HCT116 (cell line): ENCODE measurements around the gene AK5. TPM values are rescaled to one million over a fixed set of nuclear protein-coding genes. Genes with fewer than 3 reads are reported as not detected.

Experiments used
- ATAC-seq: fragments of 200-7000 bp; cut with Tn5 transposase; 2 replicates; pipeline ENCODE4 v1.9.1; 2020; ENCODE audit warnings: mild to moderate bottlenecking, moderate library complexity
- BruUV-seq: library from RNA; stranded (reverse); fragments of 400-500 nt; replicated peaks from 2 replicates; lab custom pipeline; 2021; lab: Mats Ljungman, UMichigan
- CTCF ChIA-PET: fragments of 300-600 bp; sonication (Branson Sonifier 250); formaldehyde crosslinking; loops from one replicate; lab custom pipeline; 2021; ENCODE audit warnings: antibody characterized with exemption; lab: Charles Lee
- POLR2A ChIA-PET: fragments of 300-600, 350-600 bp; sonication (Branson Sonifier 250); formaldehyde crosslinking; loops from one replicate; lab custom pipeline; 2021; ENCODE audit warnings: antibody characterized with exemption; lab: Charles Lee
- RAD21 ChIA-PET, 2 experiments: fragments of 300-600 bp; sonication (Branson Sonifier 250); formaldehyde crosslinking; loops; one replicate each; lab custom pipeline; 2023; ENCODE audit warnings: low total read pairs in 2 of 2; ENCODE audit not compliant: uncharacterized antibody in 2 of 2, unreplicated experiment in 2 of 2, low non-redundant PET in 1 of 2; lab: Charles Lee
- DNase-seq: peaks from one replicate; pipeline ENCODE4 v3.0.0-alpha.2; 2010; ENCODE audit warnings: low read depth, low spot score
- H2AFZ ChIP-seq: fragments of 200-600 bp; shearing (Covaris generic), sonication (generic); 2 replicates; pipeline ENCODE4 v1.6.1; 2017; ENCODE audit warnings: low read depth, mixed run types, mixed read lengths, antibody characterized with exemption, low read length; ENCODE audit not compliant: poor library complexity, severe bottlenecking
- H3K27ac ChIP-seq: 2 replicates; pipeline ENCODE4 v1.5.1; 2012; ENCODE audit warnings: low read depth, low read length
- H3K27me3 ChIP-seq: fragments of 200-600 bp; sonication (generic); 2 replicates; pipeline ENCODE4 v1.6.1; 2016; ENCODE audit warnings: mixed run types, low read length, mixed read lengths; ENCODE audit not compliant: insufficient read depth
- H3K36me3 ChIP-seq, 2 experiments: fragments of 200-500 bp in 1 of 2; fragments of 200-600 bp in 1 of 2; sonication (Bioruptor generic) in 1 of 2; sonication (generic) in 1 of 2; 2 replicates each; pipeline versions ENCODE4 v1.5.1 to v1.6.1; 2014 to 2016; ENCODE audit warnings: low read length in 2 of 2, inconsistent platforms in 1 of 2, mixed read lengths in 1 of 2, mixed run types in 1 of 2; ENCODE audit not compliant: insufficient read depth in 2 of 2, control insufficient read depth in 1 of 2
- H3K4me1 ChIP-seq, 2 experiments: fragments of 200-600 bp in 1 of 2; sonication (generic) in 1 of 2; 2 replicates each; pipeline versions ENCODE4 v1.5.1 to v1.6.1; 2012 to 2017; ENCODE audit warnings: low read length in 2 of 2, inconsistent platforms in 1 of 2, mild to moderate bottlenecking in 1 of 2, mixed read lengths in 1 of 2, mixed run types in 1 of 2, moderate library complexity in 1 of 2; ENCODE audit not compliant: insufficient read depth in 2 of 2, control insufficient read depth in 1 of 2
- H3K4me2 ChIP-seq: fragments of 200-600 bp; sonication (generic); 2 replicates; pipeline ENCODE4 v1.6.1; 2017; ENCODE audit warnings: mixed run types, low read length, mixed read lengths
- H3K4me3 ChIP-seq, 2 experiments: fragments of 200-600 bp in 1 of 2; sonication (generic) in 1 of 2; replicated peaks in 1 of 2; 2 replicates each; pipeline ENCODE4 v1.5.1; 2011 to 2016; ENCODE audit warnings: low read length in 2 of 2, control low read depth in 1 of 2, low read depth in 1 of 2, mild to moderate bottlenecking in 1 of 2, mixed read lengths in 1 of 2, mixed run types in 1 of 2
- H3K79me2 ChIP-seq: fragments of 200-600 bp; sonication (generic); 2 replicates; pipeline ENCODE4 v1.6.1; 2017; ENCODE audit warnings: mild to moderate bottlenecking, mixed run types, low read length, moderate library complexity, mixed read lengths; ENCODE audit not compliant: insufficient read depth
- H3K9ac ChIP-seq: fragments of 200-600 bp; sonication (generic); 2 replicates; pipeline ENCODE4 v1.6.1; 2016; ENCODE audit warnings: low read length, mixed read lengths
- H3K9me2 ChIP-seq: fragments of 200-600 bp; sonication (generic), shearing (Covaris generic); 2 replicates; pipeline ENCODE4 v1.6.1; 2017; ENCODE audit warnings: mixed run types, mild to moderate bottlenecking, moderate library complexity; ENCODE audit not compliant: insufficient read depth
- H3K9me3 ChIP-seq, 2 experiments: fragments of 200-500 bp in 1 of 2; fragments of 200-600 bp in 1 of 2; sonication (Bioruptor generic) in 1 of 2; sonication (generic) in 1 of 2; 2 replicates each; pipeline ENCODE4 v1.6.1; 2014 to 2017; ENCODE audit warnings: low read length in 2 of 2, mixed read lengths in 2 of 2, inconsistent platforms in 1 of 2, low read depth in 1 of 2, mild to moderate bottlenecking in 1 of 2, mixed run types in 1 of 2, moderate library complexity in 1 of 2; ENCODE audit not compliant: control insufficient read depth in 1 of 2, insufficient read depth in 1 of 2
- H4K20me1 ChIP-seq: fragments of 200-600 bp; sonication (generic), shearing (Covaris generic); 2 replicates; pipeline ENCODE4 v1.6.1; 2017; ENCODE audit warnings: mixed run types, mild to moderate bottlenecking, moderate library complexity; ENCODE audit not compliant: insufficient read depth
- ATF3 ChIP-seq: IDR thresholded peaks from 2 replicates; pipeline ENCODE4 v1.6.1; 2012
- CBX3 ChIP-seq: IDR thresholded peaks from 2 replicates; pipeline ENCODE4 v1.6.1; 2012; ENCODE audit warnings: low read depth
- CEBPB ChIP-seq: IDR thresholded peaks from 2 replicates; pipeline ENCODE4 v1.6.1; 2012; ENCODE audit warnings: low read depth
- CTCF ChIP-seq, 3 experiments: fragments of 200-600 bp in 1 of 3; sonication (generic) in 1 of 3; IDR thresholded peaks in 2 of 3; conservative IDR thresholded peaks in 1 of 3; 2 replicates each; pipeline ENCODE4 v1.5.1; 2012 to 2017; ENCODE audit warnings: low read depth in 2 of 3, low read length in 2 of 3, antibody characterized with exemption in 1 of 3, borderline replicate concordance in 1 of 3, control low read depth in 1 of 3, mild to moderate bottlenecking in 1 of 3, mixed read lengths in 1 of 3, mixed run types in 1 of 3, moderate library complexity in 1 of 3; ENCODE audit not compliant: insufficient read depth in 1 of 3
- EGR1 ChIP-seq: IDR thresholded peaks from 2 replicates; pipeline ENCODE4 v1.6.1; 2012; ENCODE audit warnings: low read depth
- EZH2phosphoT487 ChIP-seq: fragments of 200-600 bp; IDR thresholded peaks from 2 replicates; pipeline ENCODE4 v1.6.1; 2018; ENCODE audit warnings: antibody characterized with exemption, borderline replicate concordance
- FOSL1 ChIP-seq: IDR thresholded peaks from 2 replicates; pipeline ENCODE4 v1.6.1; 2012; ENCODE audit warnings: low read depth
- JUND ChIP-seq: IDR thresholded peaks from 2 replicates; pipeline ENCODE4 v1.6.1; 2012
- POLR2AphosphoS5 ChIP-seq: IDR thresholded peaks from 2 replicates; pipeline ENCODE4 v1.6.1; 2011; ENCODE audit warnings: mild to moderate bottlenecking, low read depth, low read length, moderate library complexity
- RAD21 ChIP-seq: IDR thresholded peaks from 2 replicates; pipeline ENCODE4 v1.6.1; 2012; ENCODE audit warnings: low read depth, mild to moderate bottlenecking
- SIN3A ChIP-seq: IDR thresholded peaks from 2 replicates; pipeline ENCODE4 v1.6.1; 2012; ENCODE audit warnings: low read depth
- SP1 ChIP-seq: IDR thresholded peaks from 2 replicates; pipeline ENCODE4 v1.6.1; 2012; ENCODE audit warnings: low read depth
- SRF ChIP-seq: IDR thresholded peaks from 2 replicates; pipeline ENCODE4 v1.6.1; 2012; ENCODE audit warnings: low read depth
- TCF7L2 ChIP-seq: IDR thresholded peaks from 2 replicates; pipeline ENCODE4 v1.7.0; 2011; ENCODE audit warnings: borderline replicate concordance, inconsistent platforms; ENCODE audit not compliant: insufficient read depth, insufficient read length; ENCODE audit errors: extremely low read depth
- ZBTB33 ChIP-seq: IDR thresholded peaks from 2 replicates; pipeline ENCODE4 v1.6.1; 2011; ENCODE audit warnings: mild to moderate bottlenecking, low read length, moderate library complexity; ENCODE audit not compliant: insufficient replicate concordance; ENCODE audit errors: extremely low read depth
- ZNF274 ChIP-seq: fragments of 200-500 bp; sonication (Bioruptor generic); IDR thresholded peaks from 2 replicates; pipeline ENCODE4 v1.6.1; 2014; ENCODE audit warnings: mild to moderate bottlenecking, low read depth, low read length, inconsistent platforms
- intact Hi-C: fragments of 100-400 bp; cut with micrococcal nuclease; formaldehyde crosslinking; loops from 2 replicates; pipeline ENCODE4 v1.10.0; 2022
- total RNA-seq: library from RNA; stranded (reverse); gene quantifications from one replicate; pipeline ENCODE4 v1.2.1, GENCODE V29; 2021; ENCODE audit not compliant: unreplicated experiment

Gene AK5
- total RNA-seq, 1 experiment from 2014 or later: 0.22 TPM

- no peak overlapping the region for H3K4me2 ChIP-seq
- H3K4me1 ChIP-seq: no peaks in the 10 kb centered on the region
- H3K27me3 ChIP-seq: no peaks in the 10 kb centered on the region
- DNase-seq: no peak
- H3K9me3 ChIP-seq: no peaks in the 10 kb centered on the region
- no TSS peak for BruUV-seq
- H2AFZ ChIP-seq: no peak overlapping the region
- intact Hi-C loops: no loop called here
- H3K36me3 ChIP-seq: peaks cover 10 to 16% of the 10 kb centered on the region in 2 experiments
- H3K9ac ChIP-seq: no peak overlapping the region
- H3K27ac ChIP-seq: no peak overlapping the region
- H3K9me2 ChIP-seq: no peaks in the 10 kb centered on the region
- H4K20me1 ChIP-seq: peaks cover 5% of the 10 kb centered on the region; the same call in 1 of the 2 replicates
- POLR2A ChIA-PET: no interaction called here
- no peak overlapping the region for H3K4me3 ChIP-seq
- ATAC-seq: no peak
- peaks cover 8% of the 10 kb centered on the region; the same call in 1 of the 2 replicates for H3K79me2 ChIP-seq
- no peak for TF ChIP-seq ZNF274
- TF ChIP-seq TCF7L2: no peak
- RAD21 ChIA-PET: no interaction called here
- CTCF ChIA-PET: interaction anchor here (1.3 kb wide), 1 partner anchor 9 kb away, joined by 3 read pairs; no protein-coding TSS in a partner anchor
Measured at GRCh38 chr1:77579547-77579946, 297.7 kb downstream of the AK5 start.

- H3K79me2 ChIP-seq: peaks cover 31% of the 10 kb centered on the region; the same call in 1 of the 2 replicates
- no peaks in the 10 kb centered on the region for H3K4me1 ChIP-seq
- H4K20me1 ChIP-seq: peaks cover 11% of the 10 kb centered on the region; the same call in 1 of the 2 replicates
- no peak for DNase-seq
- no peaks in the 10 kb centered on the region for H3K27me3 ChIP-seq
- ChIA-PET POLR2A (no interaction called here), CTCF (no interaction called here), RAD21 (no interaction called here)
- intact Hi-C loops: no loop called here
- H2AFZ ChIP-seq: no peak overlapping the region
- H3K9ac ChIP-seq: no peak overlapping the region
- no peak overlapping the region for H3K27ac ChIP-seq
- H3K4me3 ChIP-seq: no peak overlapping the region
- no peak for ATAC-seq
- H3K36me3 ChIP-seq: peaks cover 7 to 10% of the 10 kb centered on the region in 2 experiments; a peak in 3 of 4 replicates
- no TSS peak for BruUV-seq
- H3K9me2 ChIP-seq: no peaks in the 10 kb centered on the region
- H3K4me2 ChIP-seq: no peak overlapping the region
- no peaks in the 10 kb centered on the region for H3K9me3 ChIP-seq
- TF ChIP-seq JUND (no peak), EGR1 (no peak), SP1 (no peak), FOSL1 (no peak), SIN3A (no peak), POLR2AphosphoS5 (no peak), ZBTB33 (no peak), ZNF274 (no peak), RAD21 (no peak), SRF (no peak), CTCF (IDR thresholded peaks at IDR 0.05 in 2 of 3, conservative IDR thresholded peaks at IDR 0.05 in 1 of 3; ENCODE audit: borderline replicate concordance in 1 of 3, insufficient read depth in 1 of 3, low read depth in 2 of 3, low read length in 2 of 3) (no peak), CEBPB (no peak), EZH2phosphoT487 (no peak), CBX3 (no peak), ATF3 (no peak)
Measured at GRCh38 chr1:77582905-77583304, 301.1 kb downstream of the AK5 start.
